GM21528 (cell line): ENCODE measurements around the gene SEMA4F.
"Not testable (repeated sequence)": the region's sequence is repeated elsewhere in the genome, so short reads cannot be mapped to it uniquely, and the experiment has no call there.

Experiments used
- ATAC-seq: cut with Tn5 transposase; IDR thresholded peaks from one replicate; pipeline ENCODE4 v1.9.1; 2021; ENCODE audit warnings: mild to moderate bottlenecking, moderate library complexity; ENCODE audit not compliant: unreplicated experiment, low FRiP score

SEMA4F gene, protein sequence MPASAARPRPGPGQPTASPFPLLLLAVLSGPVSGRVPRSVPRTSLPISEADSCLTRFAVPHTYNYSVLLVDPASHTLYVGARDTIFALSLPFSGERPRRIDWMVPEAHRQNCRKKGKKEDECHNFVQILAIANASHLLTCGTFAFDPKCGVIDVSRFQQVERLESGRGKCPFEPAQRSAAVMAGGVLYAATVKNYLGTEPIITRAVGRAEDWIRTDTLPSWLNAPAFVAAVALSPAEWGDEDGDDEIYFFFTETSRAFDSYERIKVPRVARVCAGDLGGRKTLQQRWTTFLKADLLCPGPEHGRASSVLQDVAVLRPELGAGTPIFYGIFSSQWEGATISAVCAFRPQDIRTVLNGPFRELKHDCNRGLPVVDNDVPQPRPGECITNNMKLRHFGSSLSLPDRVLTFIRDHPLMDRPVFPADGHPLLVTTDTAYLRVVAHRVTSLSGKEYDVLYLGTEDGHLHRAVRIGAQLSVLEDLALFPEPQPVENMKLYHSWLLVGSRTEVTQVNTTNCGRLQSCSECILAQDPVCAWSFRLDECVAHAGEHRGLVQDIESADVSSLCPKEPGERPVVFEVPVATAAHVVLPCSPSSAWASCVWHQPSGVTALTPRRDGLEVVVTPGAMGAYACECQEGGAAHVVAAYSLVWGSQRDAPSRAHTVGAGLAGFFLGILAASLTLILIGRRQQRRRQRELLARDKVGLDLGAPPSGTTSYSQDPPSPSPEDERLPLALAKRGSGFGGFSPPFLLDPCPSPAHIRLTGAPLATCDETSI

DNA sequence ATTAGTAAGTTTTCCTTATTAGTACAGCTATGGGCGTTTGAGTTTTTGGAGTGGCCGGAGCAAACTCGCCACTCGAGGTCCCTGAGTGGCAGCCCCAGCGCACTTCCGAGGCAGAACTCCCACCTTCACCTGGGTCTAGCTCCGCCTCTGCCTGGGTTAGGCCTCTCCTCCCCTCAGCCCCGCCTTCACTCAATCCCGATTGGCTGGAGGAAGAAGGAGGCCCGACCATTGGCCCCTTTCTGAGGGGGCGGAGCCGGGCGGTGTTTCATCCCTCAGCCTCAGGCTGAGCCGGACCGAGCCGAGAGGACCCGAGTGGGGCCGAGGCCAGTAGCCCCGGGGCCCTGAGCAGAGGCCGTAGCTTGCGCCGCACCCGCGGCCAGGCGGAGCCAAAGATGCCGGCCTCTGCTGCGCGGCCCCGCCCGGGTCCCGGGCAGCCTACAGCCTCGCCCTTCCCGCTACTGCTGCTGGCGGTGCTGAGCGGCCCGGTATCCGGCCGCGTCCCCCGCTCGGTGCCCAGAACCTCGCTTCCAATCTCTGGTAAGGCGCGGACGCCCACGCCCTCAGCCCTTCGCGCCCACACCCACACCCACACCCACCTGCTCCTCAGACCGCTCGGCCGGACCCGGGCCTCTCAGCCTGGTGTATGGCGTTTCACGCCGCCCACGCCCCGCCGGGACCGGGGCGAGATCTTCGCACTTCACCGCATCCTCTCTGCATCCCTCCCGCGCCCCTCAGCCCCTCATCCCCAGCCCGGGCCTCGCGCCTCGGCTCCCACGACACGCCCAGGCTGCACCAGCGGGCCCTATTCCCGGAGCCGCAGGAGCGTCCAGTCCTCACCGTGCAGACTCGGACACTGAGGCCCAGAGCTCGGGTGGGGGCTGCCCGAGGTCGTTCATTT, at the start of gene SEMA4F:
SEMA4F (plus strand) TSS at position 263 of the 898 bp plus-strand sequence; CDS start at position 393, 130 bp downstream.
- ATAC-seq = peak; percentile 99

DNA sequence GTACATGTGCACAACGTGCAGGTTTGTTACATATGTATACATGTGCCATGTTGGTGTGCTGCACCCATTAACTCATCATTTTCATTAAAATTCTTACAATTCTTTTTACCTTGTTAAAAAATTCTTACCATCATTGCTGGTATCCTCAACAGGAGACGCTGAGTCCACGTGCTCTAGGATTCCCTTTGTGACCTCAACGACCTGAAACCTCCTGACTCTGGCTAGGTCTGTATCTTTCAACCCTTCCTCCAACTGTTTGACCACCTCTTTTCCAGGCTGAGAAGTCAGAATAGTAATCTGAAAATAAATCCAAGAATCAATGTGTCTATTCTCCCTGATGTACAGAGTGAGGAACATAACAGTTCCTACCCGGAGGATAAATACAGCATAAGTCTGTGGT, 47.1 kb upstream of the SEMA4F start:
- ATAC-seq = no peak

DNA sequence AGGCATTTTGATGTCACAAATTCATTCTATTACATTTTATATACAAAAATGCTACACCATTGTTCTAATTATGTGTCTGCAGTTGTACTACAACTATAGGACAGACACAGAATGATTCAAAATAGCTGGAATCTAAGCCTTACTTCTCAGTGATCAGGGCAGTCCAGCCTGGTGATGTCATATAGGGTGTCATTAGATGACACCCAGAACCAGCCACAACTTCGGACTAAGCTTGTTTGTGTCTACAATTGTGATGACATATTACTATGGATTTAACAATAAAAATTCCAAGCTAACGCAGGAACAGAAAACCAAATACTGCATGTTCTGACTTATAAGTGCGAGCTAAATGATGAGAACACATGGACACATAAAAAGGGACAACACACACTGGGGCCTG, 36.9 kb upstream of the SEMA4F start:
- ATAC-seq = no peak

DNA sequence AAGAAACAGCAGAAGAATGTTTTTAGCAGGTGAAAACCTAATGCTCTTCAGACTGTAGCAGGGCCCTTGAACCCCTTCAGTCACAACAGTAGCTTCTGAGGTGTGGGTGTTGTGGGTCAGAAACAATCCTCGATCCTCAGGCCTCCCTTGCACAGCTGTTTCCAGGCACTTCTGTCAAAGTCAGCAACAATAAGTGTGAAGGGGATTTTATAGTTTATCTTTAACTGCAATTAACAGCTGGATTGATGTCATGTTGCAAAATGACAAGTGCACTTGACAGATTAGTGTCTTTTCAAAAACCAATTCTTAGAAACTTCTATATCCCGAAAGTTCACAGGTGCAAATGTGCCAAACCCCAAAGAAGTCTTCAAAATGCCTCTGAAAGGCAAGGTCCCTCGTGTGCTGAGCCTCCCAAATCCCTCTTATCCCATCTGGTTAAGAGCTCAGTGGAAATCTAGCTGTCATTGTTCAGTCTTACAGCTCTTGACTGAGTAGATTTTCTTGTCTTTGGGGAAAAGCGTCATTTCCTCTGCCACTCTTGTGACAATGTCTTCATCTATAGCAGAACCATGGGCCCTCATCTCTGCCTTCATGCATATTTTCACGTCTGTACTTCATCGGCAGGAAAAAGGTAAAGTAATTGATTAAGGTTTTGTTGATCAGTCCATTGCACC, 35.5 kb upstream of the SEMA4F start:
- no peak for ATAC-seq

DNA sequence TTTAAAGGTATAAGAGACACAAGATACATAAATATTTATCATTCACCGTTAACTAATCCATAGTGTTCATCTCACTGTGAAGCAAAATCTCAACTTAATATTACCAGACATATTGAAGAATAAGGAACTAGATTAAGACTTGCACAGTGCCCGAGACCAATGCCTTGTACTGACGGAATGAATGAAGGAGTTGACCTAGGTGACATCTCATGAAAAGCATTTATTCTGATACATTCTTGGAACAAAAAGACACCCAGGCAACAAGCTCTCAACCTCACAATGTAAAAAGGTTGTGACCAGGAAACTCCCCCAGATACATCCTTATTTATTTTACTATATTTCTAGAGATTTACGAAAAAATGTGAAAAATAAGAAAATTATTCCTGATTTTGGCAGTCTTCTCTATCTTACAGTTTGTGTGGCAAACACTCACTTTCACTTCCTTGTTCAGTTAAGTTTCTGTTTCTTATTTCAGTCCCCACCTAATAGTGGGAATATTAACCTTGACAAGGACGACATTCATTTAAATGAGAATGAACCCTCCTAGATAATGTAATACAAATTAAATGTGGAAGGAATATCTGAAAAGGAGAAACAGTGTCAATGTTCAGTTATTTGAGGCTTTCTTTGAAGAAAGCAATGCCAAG, 34.3 kb upstream of the SEMA4F start:
- no peak for ATAC-seq

DNA sequence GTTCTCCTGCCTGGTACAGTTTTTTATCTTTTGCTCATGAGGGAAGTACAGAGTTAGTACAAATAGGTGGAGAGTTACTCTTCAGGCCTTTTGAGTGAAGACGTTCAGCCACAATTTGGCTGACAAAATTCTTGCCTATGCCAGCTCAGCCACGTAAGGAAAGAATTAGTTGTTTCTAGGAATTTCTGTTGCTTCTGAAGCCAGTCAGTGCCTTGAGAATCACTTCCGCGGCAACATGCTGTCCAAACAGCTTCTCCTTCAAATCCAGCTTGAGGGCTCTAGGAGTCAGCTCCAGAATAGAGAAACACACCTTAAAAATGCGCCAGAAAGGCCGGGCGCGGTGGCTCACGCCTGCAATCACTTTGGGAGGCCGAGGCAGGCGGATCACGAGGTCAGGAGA, 33.4 kb upstream of the SEMA4F start:
- no peak for ATAC-seq

DNA sequence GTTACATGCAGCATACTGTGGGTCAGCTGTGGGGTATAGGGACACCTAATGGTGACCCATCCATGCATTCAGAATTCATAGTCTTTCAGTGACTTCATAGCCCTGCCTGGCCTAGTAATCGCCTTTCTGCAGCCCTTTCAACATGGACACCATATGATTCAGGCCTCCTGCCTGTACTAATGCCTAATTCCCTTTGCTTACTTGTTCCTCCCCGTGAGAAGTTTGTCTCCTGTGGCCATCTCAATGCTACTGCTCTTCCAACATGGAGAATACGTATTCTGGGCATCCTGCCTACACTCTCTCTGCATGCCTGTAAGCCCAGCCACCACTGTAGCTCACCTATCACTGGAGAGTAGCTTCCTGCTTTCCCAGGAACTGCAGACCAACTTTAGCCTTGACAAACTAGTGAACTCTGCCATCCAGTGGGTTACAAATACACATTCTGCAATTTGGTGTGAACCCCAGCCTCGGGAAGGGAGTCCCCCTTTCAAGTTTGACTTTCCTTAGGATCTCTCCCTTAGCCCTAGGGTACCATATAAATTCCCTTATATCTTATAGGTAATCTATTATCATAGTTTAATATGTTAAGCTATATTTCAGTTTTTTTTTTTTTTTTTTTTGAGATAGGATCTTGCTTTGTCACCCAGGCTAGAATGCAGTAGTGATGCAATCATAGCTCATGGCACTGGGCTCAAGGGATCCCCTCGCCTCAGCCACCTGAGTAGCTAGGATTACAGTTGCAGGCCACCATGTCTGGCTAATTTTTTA, 28.2 kb upstream of the SEMA4F start:
- no peak for ATAC-seq

DNA sequence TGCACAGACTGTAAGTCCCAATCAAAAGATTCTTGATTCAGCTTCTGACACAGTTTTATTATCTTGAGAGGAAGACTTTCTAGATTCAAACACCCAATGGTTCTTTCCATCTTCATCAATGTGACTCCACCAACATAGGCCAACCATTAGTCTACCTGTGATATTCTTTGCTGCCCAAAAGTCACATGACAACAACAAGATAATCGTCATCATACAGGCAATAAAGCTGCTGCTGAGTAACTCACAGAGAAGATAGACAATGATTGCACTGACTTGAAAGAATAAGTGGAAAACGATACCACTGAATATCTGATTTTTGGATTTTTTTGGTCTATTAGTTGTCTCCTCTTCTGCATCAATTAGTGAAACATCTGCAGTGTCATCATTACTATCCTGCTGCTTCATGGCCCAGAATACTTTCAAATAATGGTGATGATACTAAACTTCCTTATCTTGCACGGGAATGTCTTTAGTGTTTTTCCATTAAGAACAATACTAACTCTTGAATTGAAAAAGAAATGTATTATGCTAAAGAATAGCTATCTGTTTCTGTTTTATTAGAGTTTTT, 25.4 kb upstream of the SEMA4F start:
- ATAC-seq = no peak

DNA sequence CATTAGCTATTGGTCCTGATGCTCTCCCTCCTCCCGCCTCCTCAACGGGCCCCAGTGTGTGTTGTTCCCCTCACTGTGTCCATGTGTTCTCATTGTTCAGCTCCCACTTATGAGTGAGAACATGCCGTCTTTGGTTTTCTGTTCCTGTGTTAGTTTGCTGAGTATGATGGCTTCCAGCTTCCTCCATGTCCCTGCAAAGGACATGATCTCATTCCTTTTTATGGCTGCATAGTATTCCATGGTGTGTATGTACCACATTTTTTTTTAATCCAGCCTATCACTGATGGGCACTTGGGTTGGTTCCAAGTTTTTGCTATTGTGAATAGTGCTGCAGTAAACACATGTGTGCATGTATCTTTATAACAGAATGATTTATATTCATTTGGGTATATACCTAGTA, 23.6 kb upstream of the SEMA4F start:
- ATAC-seq = not testable (repeated sequence)

DNA sequence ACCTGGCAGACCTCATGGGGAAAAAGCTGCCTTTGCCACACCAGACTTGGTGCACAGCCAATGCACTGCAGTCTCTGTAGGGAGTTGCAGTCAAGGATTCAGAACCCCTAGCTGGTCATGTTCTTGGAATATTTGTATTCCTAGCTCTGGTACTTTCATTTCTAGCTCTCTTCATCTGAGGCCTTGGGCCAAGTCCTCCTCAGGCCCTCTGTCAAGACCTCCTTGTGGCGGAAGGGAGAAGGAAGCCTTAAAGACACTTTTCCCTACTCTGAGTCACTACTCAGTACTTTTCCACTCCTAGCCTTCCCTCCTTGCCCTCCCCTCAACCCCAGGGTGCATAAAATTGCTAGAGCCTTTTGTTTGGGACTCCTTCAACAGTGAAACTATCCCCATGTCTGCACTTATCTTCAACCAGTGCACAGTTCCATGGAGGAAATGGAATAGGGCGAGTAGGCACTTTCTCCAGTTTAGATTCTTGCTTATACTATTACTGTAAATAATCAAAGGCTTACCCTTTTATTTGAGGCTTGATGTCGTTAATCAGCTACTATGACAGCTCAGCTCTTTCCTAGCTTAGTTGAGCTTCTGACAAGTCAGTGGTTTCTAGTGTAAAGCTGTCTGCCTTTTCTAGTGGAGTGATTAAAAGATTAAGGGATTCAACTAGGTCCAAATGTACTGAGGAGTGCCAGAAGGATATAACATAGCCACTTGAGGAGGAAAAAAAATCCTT, 21.7 kb upstream of the SEMA4F start:
- ATAC-seq = no peak

DNA sequence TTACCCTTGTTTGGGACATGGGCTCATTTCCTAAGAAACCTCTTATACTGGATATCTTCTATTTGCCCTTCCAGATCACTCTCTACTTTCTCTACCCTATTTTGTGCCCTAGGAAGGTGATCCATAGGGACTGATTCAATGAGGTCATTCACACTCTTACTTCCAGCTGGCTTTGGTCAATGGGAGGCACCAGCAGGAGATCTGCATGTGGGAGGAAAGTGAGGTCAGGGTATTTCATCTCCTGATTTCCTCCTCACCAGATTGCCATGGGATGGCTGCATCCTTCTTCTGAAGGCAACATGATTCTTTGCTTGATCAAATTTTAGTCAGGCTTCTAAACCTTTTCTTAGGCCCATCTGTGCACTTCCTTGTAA, 21.1 kb upstream of the SEMA4F start:
- no peak for ATAC-seq

DNA sequence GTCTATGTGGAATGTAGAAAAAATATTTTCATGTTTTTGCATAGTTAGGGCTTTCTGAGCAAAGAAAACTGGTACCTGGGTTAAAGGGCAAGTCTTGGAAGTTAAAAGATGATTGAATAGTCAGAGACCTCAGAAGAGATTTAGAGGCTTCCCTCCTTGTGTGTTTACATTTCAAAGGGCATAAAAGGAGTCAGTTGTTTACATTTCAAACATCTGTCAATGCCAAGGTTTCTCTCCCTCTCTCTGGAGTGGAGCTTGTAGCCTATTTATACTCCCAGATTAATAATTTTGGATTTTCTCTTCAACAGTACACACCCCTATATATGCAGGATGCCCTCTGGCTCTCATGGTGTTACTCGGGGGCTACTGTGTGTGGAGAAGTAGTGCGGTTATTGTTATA, 14.5 kb upstream of the SEMA4F start:
- ATAC-seq = no peak

DNA sequence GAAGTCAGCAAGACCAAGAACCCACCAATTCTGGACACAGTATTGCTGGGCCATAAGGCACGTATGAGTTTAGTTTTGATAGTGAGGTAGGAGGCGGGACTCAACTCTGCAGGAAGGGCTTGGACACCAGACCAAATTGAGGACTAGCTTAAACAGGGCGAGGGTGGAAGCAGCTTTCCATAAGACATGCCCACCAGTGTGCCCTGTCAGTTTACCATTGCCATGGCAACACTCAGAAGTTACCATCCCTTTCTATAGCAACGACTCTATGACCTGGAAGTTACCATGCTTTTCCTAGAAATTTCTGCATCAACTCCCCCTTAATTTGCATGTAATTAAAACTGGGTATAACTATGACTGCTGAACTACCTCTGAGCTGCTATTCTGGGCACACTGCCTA, 8.7 kb upstream of the SEMA4F start:
- no peak for ATAC-seq

DNA sequence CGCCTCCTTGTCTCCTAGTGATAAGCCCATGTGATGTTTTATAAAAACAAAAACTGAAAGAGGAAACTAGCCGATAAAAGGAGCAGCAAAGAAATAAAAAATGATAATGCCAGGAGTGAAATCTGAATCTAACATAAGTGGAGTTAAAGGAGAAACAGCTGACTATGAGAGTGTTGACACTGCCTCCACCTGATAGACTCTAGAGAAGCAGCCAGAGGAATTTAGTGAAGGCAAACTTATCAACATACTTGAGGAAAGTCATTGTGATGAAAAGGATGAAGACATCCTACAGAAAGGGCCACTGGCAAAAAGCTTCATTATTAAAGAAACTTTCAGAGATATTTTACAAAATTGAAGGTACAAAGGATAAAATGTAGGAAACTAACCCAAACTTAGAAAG, 7.8 kb upstream of the SEMA4F start:
- ATAC-seq = no peak

DNA sequence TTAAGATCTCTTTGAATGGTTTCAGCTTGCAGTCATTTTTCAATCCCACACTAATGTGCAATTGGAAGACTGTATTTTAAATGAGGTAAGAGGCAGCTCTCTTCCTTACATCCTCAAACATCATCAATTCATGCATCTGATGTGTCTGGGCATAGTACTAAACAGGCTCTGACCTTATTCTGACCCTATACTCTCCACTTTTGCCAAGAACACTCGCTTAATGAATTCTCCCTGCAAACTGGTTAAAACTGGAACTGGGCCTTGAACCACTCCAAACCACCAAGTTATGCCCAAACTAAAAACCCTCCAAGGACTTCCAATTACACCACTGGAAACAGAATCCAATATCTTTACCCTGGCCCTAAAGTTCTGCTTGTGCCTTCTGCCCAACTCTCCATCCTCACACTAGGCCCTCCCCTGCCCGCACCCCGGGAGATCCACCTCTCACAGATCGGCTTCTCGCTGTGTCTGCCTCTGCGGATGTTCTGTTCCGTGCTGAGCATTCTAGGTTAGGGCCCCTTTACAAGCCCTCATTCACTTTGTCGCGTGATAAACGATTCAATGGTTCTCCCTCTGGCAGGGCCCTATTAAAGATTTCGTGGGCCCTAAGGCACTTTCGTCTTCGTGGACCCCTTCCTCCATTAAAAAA, 7.1 kb upstream of the SEMA4F start:
- no peak for ATAC-seq

DNA sequence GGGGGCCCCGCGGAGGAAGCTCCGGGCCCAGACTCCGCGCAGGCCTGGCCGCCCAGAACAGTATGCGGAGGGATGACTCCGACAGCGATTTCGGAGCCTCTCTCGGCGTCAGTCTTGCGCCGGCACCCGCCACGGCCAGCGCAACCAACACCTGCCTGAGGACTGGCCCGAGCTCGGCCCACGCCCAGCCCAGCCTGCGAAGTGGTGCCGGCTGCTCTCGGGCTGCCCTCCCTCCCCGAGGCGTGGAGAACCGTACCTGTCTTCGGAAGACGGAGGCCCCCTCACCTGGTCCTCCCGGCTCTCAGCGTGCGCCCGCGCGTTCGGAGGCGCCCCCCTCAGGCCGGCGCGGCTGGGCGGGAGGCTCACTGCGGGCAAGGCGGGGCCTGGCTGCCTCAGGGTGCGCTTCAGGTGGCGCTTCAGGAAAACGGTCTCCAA, 6.0 kb upstream of the SEMA4F start, which contains the start of gene M1AP:
M1AP (minus strand) TSS at position 322 of the 435 bp plus-strand sequence. CDS start 8,055 bp downstream, outside the sequence.
- ATAC-seq = no peak

DNA sequence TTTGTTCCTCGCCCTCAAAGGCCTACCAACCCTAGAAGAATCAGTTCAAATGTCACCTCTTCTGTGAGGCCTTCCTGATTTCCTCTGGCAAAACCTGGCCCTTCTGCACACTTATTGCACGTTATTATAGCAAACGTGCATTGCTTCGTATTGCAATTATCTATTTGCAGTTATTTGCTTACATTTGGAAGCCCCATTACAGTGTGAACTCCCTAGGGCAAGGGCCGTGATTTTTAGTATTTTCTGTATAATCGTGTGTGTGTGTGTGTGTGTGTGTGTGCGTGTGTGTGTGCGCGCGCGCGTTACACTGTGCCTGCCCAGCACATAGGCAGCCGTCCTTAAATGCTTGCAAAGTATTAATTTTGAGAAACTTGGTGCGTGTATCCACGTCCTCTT, 460 bp upstream of the SEMA4F start:
- peak; percentile 26 for ATAC-seq
